Psoas muscle (tissue), 8 donors: ENCODE data around the gene ATG7. TPM values are rescaled to one million over a fixed set of nuclear protein-coding genes. Genes with fewer than 3 reads are reported as not detected.

ENCODE experiments used
- ATAC-seq, 4 donors: fragments of 200-7000 bp; cut with Tn5 transposase; one replicate each; pipeline ENCODE4 v1.9.1; 2020; ENCODE audit warnings: moderate library complexity in 3 of 4, mild to moderate bottlenecking in 2 of 4
- DNase-seq, 2 donors: peaks; one replicate each; pipeline ENCODE4 v3.0.0-alpha.2; 2020
- H3K27ac ChIP-seq: fragments of 200-600 bp; one replicate; pipeline ENCODE4 v1.8.0; 2022
- H3K27me3 ChIP-seq, 3 donors: fragments of 200-600 bp in 1 of 3; one replicate each; pipeline versions ENCODE4 v1.6.1 to v1.8.0; 2013 to 2022; ENCODE audit warnings: low read length in 2 of 3, mild to moderate bottlenecking in 2 of 3, moderate library complexity in 1 of 3; ENCODE audit not compliant: insufficient read depth in 3 of 3
- H3K36me3 ChIP-seq, 2 donors: fragments of 200-600 bp in 1 of 2; one replicate each; pipeline versions ENCODE4 v1.6.1 to v1.8.0; 2013 to 2022; ENCODE audit warnings: low read depth in 1 of 2, mild to moderate bottlenecking in 1 of 2, moderate library complexity in 1 of 2; ENCODE audit not compliant: insufficient read depth in 1 of 2
- H3K4me1 ChIP-seq: fragments of 200-600 bp; one replicate; pipeline ENCODE4 v1.8.0; 2022
- H3K4me3 ChIP-seq: fragments of 200-600 bp; one replicate; pipeline ENCODE4 v1.8.0; 2022; ENCODE audit warnings: mild to moderate bottlenecking
- H3K9me3 ChIP-seq: fragments of 200-600 bp; one replicate; pipeline ENCODE4 v1.8.0; 2022
- WGBS, 3 donors: extraction: QIAGEN DNeasy Blood & Tissue Kit; methylation state at CpG; one replicate each; pipeline versions ENCODE4 v1.1.6 to v1.1.7; 2013; 5-methylcytosine and 5-hydroxymethylcytosine counted together
- intact Hi-C, 2 donors: fragments of 100-400 bp; cut with DNase I; formaldehyde crosslinking; loops; one replicate each; pipeline versions ENCODE4 v1.11.0 to v1.14.2; 2022
- polyA plus RNA-seq, 3 donors: library from polyadenylated mRNA; stranded (reverse); fragments of 200-250 nt; gene quantifications; one replicate each; pipeline ENCODE4 v1.2.3, GENCODE V29; 2013
- total RNA-seq, 4 donors: library from RNA; stranded (reverse); fragmentation: NEBNext Ultra II Directional in 2 of 4; extraction: Animal tissue kit (Norgen Biotek cat#: 25700) in 2 of 4; gene quantifications; one replicate each; pipeline versions ENCODE4 v1.2.1 to v1.2.4, GENCODE V29; 2021 to 2023
- TF ChIP-seq, protein P1 (sequence below): fragments of 200-600 bp; IDR thresholded peaks from one replicate; pipeline ENCODE4 v1.8.0; 2022; ENCODE audit warnings: antibody characterized with exemption
- donor health status: healthy with polysubstance abuse.
- donor health status: DM: no; HTN: no; CAD: no; lungs with moderate emphysema.
- donor health status: Bipolar disorder and iron deficiency.
- donor health status: healthy.
- donor health status: DM: yes; HTN: yes; CAD: no.
- donor health status: DM: no; HTN: no; CAD: no.
- donor health status: DM: no; HTN: no; CAD: no.
- donor health status: DM: yes; HTN: yes; CAD: no.

ATG7 gene
- total and polyA plus RNA-seq, 7 donors = 5.9 to 15.0 (median 13.5) TPM

GRCh38 chr3:11275926-11276325, 3.7 kb downstream of the ATG7 start:
- DNase-seq (no peak), ATAC-seq (no peak)
- Histone ChIP-seq H3K27ac (no peak overlapping the region), H3K9me3 (no peaks in the 10 kb centered on the region), H3K36me3 (peaks cover 3 to 19% of the 10 kb centered on the region in 2 donors), H3K4me3 (no peak overlapping the region), H3K4me1 (peaks cover 18% of the 10 kb centered on the region), H3K27me3 (no peaks in the 10 kb centered on the region)
- TF ChIP-seq, protein P1, sequence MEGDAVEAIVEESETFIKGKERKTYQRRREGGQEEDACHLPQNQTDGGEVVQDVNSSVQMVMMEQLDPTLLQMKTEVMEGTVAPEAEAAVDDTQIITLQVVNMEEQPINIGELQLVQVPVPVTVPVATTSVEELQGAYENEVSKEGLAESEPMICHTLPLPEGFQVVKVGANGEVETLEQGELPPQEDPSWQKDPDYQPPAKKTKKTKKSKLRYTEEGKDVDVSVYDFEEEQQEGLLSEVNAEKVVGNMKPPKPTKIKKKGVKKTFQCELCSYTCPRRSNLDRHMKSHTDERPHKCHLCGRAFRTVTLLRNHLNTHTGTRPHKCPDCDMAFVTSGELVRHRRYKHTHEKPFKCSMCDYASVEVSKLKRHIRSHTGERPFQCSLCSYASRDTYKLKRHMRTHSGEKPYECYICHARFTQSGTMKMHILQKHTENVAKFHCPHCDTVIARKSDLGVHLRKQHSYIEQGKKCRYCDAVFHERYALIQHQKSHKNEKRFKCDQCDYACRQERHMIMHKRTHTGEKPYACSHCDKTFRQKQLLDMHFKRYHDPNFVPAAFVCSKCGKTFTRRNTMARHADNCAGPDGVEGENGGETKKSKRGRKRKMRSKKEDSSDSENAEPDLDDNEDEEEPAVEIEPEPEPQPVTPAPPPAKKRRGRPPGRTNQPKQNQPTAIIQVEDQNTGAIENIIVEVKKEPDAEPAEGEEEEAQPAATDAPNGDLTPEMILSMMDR = no peak
- WGBS, 3 donors = 49 to 81% (median 50%) methylated on average over 2 of the region's 2 CpGs
- intact Hi-C loops = no loop called here

DNA sequence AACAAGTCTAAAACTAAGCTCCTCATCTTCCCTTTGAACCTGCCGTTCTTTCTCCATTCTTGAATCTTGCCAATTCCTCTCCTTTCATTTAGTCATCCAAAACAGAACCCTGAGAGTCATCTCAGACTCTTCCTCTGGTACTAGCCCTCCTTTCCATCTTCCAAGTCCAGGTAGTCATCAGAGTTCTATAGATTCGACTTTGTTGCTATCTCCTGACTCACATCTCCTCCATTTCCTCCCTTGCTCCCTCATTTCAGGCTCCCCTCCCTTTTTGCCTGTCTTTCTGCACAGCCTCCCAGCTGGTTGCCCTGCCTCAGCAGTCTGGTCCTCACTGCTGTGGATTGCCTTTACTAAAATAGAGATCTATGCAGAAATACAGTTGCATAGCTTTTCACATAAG, 4.7 kb downstream of the ATG7 start:
- WGBS, 3 donors = 85 to 93% (median 90%) methylated on average over 2 of the region's 2 CpGs
- H3K9me3 ChIP-seq = no peaks in the 10 kb centered on the region
- TF ChIP-seq, protein P1 = no peak
- DNase-seq = no peak
- H3K36me3 ChIP-seq = peaks cover 3 to 24% of the 10 kb centered on the region in 2 donors
- intact Hi-C loops = no loop called here
- no peaks in the 10 kb centered on the region for H3K27me3 ChIP-seq
- ATAC-seq = no peak
- no peak overlapping the region for H3K4me3 ChIP-seq
- H3K27ac ChIP-seq = no peak overlapping the region
- peaks cover 15% of the 10 kb centered on the region for H3K4me1 ChIP-seq

DNA sequence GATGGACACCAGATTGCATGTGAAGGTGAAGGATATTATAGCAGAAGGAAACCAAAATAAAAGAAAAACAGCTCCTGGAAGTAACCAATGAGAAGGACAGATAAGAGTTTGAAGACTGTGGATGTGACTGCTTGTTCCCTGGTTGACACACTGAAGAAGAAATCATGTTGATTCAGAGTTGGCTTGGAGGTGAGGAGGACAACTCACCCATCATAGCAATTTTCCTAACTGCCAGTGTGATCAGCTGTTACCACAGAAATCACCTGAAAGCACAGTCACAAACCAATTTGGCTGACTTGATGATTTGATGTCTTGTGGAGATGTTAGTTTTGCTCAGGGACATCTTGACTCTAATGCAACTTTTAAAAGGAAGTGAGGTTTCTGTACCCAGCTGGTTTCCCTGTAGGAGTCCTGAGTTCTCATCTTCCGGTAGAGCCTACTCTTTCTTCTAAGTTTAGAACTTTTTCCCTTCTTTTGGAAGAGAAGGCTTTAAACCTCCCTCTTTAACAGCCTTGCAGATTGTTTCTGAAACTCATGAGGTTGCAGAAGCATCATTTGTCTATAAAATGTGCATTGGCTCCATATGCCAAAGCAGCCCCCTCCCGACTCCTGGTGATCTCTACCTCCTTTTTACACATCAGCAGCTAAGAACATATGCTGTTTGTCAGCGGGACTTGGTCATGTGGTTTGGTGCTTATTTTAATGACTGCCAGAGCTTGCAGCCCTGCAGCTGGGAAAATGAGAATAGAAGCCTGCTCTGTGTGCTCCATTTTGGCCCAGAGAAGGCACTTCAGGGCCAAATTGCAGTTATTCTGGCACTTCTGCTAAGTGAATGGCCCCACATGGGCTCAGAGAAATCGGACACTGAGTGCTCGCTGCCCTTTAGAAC, 10.3 kb downstream of the ATG7 start:
- DNase-seq (peak; percentile 45 to 75), ATAC-seq (peak; percentile 72 to 93 (median 88))
- peak overlapping the region; percentile 76 for H3K27ac ChIP-seq
- intact Hi-C loops = no loop called here
- TF ChIP-seq, protein P1 = no peak
- H3K36me3 ChIP-seq = peaks cover 0 to 37% of the 10 kb centered on the region in 2 donors
- peak overlapping the region; percentile 41 for H3K4me3 ChIP-seq
- H3K27me3 ChIP-seq = no peaks in the 10 kb centered on the region
- H3K9me3 ChIP-seq = no peaks in the 10 kb centered on the region
- H3K4me1 ChIP-seq = peaks cover 29% of the 10 kb centered on the region
- 18 to 24% (median 21%) methylated on average over 5 of the region's 5 CpGs for WGBS, 3 donors

DNA sequence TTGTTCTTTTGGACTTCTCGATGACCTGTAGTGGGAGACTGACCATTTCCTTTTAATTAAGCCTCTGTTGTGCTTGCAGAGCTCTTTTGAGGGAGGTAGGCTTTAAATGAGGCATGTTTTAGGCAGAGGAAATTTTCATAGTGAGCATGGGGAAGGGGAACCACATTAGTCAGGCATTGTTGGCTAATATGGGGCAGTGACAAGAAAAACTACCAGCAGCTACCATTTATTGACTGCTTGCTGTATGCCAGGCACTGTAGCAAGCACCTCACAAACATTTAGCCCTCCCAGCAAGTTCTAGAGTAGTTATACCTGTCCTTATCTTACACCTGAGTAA, 10.9 kb downstream of the ATG7 start:
- Histone ChIP-seq H3K4me3 (peak overlapping the region; percentile 41), H3K27me3 (no peaks in the 10 kb centered on the region), H3K4me1 (peaks cover 35% of the 10 kb centered on the region), H3K27ac (peak overlapping the region; percentile 76), H3K9me3 (no peaks in the 10 kb centered on the region), H3K36me3 (peaks cover 0 to 37% of the 10 kb centered on the region in 2 donors)
- WGBS, 3 donors = 21 to 22% (median 21%) methylated on average over 1 of the region's 1 CpG
- intact Hi-C loops = no loop called here
- no peak for ATAC-seq
- no peak for DNase-seq
- TF ChIP-seq, protein P1 = no peak
